ENCODE data around the gene C1orf35. TPM values are rescaled to one million over a fixed set of nuclear protein-coding genes. Genes with fewer than 3 reads are reported as not detected.

C1orf35 gene
- total and polyA plus RNA-seq, 12 donors = 5.0 to 42.0 (median 15.7) TPM

DNA sequence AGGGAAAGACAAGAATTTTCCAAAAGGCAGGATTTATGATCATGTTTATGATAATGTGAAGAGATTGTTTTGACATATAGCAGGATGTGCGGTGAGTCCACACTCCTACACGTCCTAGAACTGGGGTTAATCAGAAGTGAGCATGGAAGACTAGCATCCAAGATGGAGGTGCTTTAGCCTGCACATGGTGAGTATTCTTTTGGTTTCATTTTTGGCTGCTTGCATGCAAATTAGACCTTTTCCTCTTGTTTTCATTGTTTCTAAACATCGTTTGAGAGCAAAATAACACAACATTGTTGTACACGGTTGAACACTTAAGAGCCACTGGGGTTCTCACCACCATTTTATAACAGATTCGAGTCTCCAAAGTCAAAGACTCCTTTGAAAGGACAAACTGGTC, 22.1 kb upstream of the C1orf35 start:
- intact Hi-C loops (cut with DNase I) = no loop called here
- no peak for DNase-seq
- Histone ChIP-seq H3K36me3 (replicated peaks in 1 of 2) (no peaks in the 10 kb centered on the region), H3K4me3 (no peak overlapping the region), H3K27me3 (no peaks in the 10 kb centered on the region), H3K4me1 (replicated peaks in 1 of 2) (no peaks in the 10 kb centered on the region), H3K9me3 (replicated peaks in 1 of 3) (no peaks in the 10 kb centered on the region), H3K27ac (no peak overlapping the region)
- 71 to 80% (median 76%) methylated on average over 5 of the region's 5 CpGs for WGBS, 4 donors
- TF ChIP-seq, protein P1, sequence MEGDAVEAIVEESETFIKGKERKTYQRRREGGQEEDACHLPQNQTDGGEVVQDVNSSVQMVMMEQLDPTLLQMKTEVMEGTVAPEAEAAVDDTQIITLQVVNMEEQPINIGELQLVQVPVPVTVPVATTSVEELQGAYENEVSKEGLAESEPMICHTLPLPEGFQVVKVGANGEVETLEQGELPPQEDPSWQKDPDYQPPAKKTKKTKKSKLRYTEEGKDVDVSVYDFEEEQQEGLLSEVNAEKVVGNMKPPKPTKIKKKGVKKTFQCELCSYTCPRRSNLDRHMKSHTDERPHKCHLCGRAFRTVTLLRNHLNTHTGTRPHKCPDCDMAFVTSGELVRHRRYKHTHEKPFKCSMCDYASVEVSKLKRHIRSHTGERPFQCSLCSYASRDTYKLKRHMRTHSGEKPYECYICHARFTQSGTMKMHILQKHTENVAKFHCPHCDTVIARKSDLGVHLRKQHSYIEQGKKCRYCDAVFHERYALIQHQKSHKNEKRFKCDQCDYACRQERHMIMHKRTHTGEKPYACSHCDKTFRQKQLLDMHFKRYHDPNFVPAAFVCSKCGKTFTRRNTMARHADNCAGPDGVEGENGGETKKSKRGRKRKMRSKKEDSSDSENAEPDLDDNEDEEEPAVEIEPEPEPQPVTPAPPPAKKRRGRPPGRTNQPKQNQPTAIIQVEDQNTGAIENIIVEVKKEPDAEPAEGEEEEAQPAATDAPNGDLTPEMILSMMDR (IDR thresholded peaks at IDR 0.05) = no peak
- TF ChIP-seq POLR2A (IDR thresholded peaks at IDR 0.05) = no peak

DNA sequence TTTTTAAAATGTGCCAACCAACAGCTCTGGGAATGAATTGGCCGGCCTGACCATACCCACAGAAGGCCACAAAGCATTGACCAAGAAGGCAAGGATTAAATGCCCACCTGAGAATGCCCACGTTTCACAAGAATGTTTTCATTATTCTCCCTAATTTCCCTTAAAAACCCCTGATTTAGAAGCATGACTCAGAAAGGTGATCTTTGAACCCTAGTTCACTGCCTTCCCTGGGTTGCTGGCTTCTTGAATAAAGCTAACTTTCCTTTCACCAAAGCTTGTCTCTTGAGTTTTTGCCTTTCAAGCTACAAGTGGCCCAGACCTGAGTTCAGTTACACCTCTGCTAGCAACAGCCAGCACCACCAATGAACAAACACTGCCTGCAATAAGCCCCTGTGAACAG, 20.4 kb upstream of the C1orf35 start:
- WGBS, 4 donors = 57 to 70% (median 70%) methylated on average over 2 of the region's 2 CpGs
- H3K36me3 ChIP-seq (replicated peaks in 1 of 2) = no peaks in the 10 kb centered on the region
- no peaks in the 10 kb centered on the region for H3K4me1 ChIP-seq (replicated peaks in 1 of 2)
- intact Hi-C loops (cut with DNase I) = no loop called here
- H3K27me3 ChIP-seq = no peaks in the 10 kb centered on the region
- TF ChIP-seq POLR2A (IDR thresholded peaks at IDR 0.05) = no peak
- TF ChIP-seq, protein P1 (IDR thresholded peaks at IDR 0.05) = no peak
- DNase-seq = no peak
- no peaks in the 10 kb centered on the region for H3K9me3 ChIP-seq (replicated peaks in 1 of 3)
- no peak overlapping the region for H3K27ac ChIP-seq
- no peak overlapping the region for H3K4me3 ChIP-seq

DNA sequence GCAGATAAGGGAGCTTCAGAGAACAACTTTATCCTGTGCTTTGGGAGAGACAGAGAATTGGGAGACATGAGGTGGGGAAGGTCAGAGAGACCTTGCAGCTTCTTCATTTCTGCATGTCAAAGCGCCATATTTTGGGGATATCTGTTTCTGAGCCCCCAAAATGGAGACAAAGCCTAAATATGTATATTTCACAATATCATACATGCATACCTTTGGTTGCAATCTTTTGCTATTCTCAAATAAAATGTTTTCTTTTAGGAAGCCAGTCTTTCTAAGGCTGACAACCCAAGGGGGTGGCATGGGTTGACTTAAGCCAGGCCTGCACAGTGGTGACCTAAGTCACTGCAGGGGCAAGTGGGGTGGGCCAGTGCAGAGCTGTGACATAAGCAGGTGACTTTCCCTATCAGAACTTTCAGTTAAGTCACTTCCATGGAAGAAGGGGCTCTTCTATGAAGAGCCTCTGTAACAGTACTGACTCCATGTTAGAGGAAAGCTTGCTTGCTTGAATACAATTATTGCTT, 19.9 kb upstream of the C1orf35 start:
- no peak overlapping the region for H3K4me3 ChIP-seq
- DNase-seq = no peak
- H3K4me1 ChIP-seq (replicated peaks in 1 of 2) = no peaks in the 10 kb centered on the region
- no peaks in the 10 kb centered on the region for H3K9me3 ChIP-seq (replicated peaks in 1 of 3)
- no peak overlapping the region for H3K27ac ChIP-seq
- H3K36me3 ChIP-seq (replicated peaks in 1 of 2) = no peaks in the 10 kb centered on the region
- WGBS, 4 donors = 61 to 77% (median 72%) methylated on average over 1 of the region's 1 CpG
- intact Hi-C loops (cut with DNase I) = no loop called here
- TF ChIP-seq, protein P1 (IDR thresholded peaks at IDR 0.05) = no peak
- no peak for TF ChIP-seq POLR2A (IDR thresholded peaks at IDR 0.05)
- no peaks in the 10 kb centered on the region for H3K27me3 ChIP-seq

DNA sequence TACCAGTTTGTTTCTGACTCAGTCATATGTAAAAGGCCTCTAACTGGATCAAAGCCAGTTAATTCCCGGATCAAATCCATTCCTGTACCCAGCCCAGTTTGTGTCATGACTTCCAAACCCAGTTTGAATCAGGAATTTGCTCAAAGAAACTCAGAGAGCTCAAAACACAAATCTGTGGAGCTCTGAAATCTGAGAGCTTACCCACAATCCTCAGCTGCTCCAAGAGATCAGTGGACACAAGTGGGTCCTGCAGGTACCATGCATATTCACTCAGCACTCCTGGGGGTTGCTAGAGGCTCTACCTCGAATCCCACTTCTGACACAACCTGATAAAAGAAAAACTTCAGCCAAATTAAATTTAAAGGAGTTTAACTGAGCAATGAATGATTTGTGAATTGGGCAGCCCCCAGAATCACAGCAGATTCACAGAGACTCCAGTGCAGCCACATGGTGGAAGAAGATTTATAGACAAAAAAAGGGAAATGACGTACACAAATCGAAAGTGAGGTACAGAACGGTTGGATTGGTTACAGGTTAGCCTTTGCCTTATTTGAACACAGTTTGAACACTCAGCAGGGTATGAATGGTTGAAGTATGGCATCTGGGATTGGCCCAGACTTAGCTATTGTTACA, 17.8 kb upstream of the C1orf35 start:
- Histone ChIP-seq H3K27me3 (no peaks in the 10 kb centered on the region), H3K27ac (no peak overlapping the region), H3K36me3 (replicated peaks in 1 of 2) (no peaks in the 10 kb centered on the region), H3K4me1 (replicated peaks in 1 of 2) (no peaks in the 10 kb centered on the region), H3K9me3 (replicated peaks in 1 of 3) (no peaks in the 10 kb centered on the region), H3K4me3 (no peak overlapping the region)
- intact Hi-C loops (cut with DNase I) = no loop called here
- WGBS, 4 donors = 61 to 77% (median 65%) methylated on average over 5 of the region's 5 CpGs
- DNase-seq = no peak
- TF ChIP-seq, protein P1 (IDR thresholded peaks at IDR 0.05) = no peak
- TF ChIP-seq POLR2A (IDR thresholded peaks at IDR 0.05) = no peak

Measured in adrenal gland (tissue), 12 donors.